Activated CD8-positive, alpha-beta memory T cell treated with anti-CD3 and anti-CD28 coated beads, Interleukin-2, amount 50 U/mL, for 1 hour (primary cell): Measurements from ENCODE around the gene KLK1.
"Not testable (repeated sequence)": the region's sequence is repeated elsewhere in the genome, so short reads cannot be mapped to it uniquely, and the experiment has no call there.

Experiments used
- DNase-seq: peaks from one replicate; pipeline ENCODE4 v3.0.0-alpha.2; 2020; ENCODE audit errors: extremely low read depth

The KLK1 gene

DNA sequence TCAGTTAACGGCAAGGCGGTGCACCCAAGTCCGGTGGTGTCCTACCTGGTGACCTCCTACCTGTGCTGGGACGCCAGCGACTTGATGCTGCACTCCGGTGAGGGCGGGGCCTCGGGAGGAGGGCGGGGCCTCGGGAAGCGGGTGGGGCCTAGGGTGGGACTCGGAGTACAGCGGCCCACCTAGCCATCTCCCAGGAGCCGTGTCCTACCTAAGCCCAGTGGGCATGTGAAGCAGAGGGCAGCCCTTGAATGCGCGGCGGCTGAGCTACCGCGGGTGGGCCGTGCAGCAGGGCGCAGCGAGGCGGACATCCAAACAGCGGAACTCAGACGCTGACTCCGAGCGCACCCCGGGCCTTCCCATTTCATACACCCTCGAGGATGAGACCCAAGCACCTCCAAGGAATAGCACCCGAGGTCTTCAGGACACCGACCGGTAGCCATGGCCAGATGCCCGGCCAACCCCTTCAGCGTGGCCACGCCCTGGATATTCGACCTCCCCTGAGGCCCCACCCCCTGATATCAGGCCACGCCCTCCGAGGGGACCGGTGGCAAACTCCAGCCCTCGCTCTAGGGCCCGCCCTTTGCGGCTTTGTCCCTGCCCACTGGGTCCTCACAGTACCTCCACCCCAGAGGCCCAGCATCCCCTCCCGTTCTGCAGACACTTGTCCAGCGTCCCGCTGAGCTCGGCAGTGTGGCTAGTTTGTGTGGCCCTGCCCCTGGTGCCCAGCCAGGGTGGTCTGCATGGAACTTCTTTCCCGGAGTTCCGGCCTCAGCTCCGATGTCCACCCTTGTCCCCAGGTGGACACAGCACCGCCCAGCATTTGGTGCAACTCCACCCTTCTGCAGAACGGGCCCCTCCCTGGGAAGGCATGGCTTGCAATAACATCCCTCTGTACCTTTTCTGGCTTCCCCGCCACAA, 5.4 kb downstream of the KLK1 start:
- no peak for DNase-seq

DNA sequence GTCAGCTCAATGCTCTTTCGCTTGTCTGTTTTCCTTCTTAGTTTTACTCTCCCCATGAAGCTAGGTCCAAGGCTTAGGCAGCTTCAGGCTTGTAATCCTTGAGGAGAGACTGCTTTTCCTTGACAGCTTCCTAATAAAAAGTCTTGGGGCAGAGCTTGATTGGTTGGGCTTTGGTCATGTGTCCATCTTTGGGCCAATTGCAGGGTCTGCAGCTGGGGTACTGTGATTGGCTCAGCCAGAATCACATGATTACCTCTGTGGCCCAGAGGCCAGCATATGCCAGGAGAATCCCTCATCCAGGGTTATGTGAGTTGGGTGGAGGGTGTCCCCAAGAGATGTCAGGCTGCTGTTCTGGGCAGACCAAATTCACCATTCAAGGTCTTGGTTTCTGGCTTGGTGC, 8.1 kb downstream of the KLK1 start:
- DNase-seq: no peak

DNA sequence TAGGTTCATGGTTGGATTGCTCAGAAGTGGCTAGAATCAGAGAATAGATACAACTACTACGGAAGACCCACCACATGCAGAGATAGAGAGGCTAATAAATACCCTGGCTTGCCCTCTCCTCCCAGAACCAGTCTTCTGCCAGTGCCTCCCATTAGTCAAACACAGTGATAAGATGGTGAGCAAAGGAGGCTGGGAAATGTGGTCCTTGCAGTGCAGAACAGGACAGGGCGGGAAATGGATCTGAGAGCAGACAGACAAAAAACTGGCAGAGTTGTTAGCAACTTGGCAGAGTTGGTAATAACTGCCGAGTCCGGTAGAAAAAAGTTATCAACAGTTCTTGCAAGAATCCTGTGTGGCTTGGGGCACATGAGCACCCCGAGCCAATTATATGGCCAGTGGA, 8.7 kb downstream of the KLK1 start:
- DNase-seq: no peak

DNA sequence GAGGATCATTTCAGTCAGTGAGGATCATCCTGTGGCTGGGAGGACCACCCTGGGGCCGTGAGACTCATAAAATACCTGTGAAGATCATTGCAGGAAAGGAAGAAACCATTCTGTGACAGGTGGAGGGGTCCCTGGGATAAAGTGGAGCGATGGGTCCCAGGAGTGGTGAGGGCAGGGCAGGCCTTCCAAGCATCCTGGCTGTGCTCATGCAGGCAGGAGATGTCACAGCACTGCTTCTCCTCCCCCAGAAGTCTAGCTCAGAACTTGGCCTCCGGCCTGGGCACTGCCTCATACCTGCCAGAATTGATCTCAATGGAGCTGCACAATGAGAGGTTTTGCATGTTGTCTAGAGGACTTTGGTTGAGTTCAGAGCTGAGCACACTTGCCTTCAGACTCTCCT, 11.1 kb downstream of the KLK1 start:
- DNase-seq: no peak

DNA sequence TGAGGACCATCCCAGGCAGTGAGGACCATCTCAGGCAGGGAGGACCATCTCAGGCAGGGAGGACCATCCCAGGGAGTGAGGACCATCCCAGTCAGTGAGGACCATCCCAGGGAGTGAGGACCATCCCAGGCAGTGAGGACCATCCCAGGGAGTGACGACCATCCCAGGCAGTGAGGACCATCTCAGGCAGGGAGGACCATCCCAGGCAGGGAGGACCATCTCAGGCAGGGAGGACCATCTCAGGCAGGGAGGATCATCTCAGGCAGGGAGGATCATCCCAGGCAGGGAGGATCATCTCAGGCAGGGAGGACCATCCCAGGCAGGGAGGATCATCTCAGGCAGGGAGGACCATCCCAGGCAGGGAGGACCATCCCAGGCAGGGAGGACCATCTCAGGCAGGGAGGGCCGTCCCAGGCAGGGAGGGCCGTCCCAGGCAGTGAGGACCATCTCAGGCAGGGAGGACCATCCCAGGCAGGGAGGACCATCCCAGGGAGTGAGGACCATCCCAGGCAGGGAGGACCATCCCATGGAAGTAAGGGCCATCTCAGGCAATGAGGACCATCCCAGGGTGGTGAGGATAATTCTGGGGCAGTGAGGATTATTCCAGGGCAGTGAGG, 11.9 kb downstream of the KLK1 start:
- DNase-seq: not testable (repeated sequence)

DNA sequence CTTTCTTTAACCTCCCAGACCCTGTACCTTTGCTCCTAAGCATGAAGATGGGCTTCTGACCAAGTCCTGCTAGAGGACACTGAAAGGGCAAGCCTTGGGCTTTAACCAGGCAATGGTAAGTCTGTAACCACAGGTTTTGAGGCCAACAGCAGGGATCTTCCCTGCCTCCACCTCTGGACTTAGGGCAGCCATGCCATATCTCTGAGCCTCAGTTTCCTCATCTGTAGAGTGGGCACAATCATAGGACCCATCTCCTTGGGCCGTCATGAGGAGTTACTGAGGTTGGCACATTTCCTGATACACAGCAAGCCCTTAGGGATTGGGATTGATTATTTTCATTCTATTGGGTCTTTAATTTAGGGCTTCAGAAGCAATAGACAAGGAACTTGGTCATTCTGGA, 14.7 kb downstream of the KLK1 start:
- no peak for DNase-seq

DNA sequence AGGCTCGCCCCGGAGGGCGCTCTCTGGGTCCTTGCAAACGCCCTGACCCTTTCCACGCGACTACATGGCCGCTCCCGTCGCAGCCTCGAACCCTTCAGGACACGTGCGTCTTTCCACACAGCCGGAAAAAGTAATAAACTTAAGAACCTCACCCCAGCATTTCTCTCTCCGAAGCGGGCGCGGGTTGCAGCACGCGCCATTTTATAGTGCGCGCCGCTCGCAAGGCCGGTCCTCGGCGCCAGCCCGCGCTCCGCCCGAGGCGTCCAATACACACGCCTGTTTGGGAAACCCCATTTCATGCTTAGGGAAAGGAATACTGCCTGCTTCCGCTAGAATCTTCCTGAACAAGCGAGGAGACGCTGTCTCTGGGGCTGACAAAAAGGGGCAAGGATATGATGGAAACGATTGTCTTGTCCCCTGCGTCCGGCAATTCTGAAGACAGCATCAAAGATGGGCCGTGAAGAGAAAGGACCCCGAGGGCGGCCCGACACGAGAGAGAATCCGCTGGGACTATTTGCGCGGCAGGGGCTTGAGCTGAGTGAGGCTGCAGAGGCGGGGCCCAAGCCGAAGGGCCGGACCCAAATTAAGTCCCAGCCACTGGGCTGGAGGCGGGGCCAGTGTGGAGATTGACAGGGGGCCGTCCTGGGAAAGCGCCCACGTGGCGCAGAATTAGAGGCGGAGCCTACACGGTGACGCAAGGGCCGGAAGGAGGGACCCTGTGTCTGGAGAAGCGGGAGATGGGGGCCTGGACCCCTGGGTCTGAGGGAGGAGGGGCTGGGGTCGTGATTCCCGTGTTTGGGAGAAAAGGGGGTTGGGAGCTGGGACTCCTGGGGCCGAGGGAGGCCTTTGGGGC, 18.9 kb downstream of the KLK1 start:
- DNase-seq: peak; percentile 93

DNA sequence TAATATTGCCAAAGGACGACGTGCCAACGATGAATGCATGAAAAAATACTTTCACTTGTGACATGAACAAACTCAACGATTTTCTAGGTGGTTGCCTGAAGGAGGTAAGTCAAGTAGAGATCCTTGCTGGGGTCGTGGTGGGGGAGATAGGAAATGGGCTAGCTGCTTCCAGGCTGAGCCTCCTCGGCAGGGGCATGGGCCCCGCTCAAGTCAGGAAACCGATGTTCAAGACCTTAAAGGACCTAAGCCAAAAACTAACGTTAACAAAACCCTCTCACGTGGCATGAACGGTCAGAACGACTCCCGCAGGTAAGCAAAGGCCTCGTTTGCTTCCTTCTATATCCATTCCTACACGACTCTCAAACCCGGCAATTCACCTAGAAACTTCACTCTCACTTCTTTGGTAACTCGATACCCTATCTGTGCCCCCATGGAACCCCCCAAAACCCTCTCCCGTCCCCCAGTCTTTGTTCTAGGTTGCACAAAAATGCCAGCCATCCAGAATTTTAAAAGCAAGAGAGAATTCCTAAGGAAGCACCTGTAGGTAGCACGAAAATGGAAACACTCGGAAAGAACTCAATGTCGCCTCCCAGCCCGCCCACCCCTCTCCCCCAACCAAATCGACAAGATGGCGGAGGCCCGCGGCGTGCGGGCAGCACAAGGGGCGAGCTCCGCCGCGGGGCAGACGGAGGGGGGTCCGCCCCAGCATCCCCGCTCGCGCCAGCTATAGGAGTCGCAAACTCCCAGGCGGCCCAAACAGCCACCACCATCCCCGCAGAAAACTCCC, 19.8 kb downstream of the KLK1 start:
- no peak for DNase-seq

DNA sequence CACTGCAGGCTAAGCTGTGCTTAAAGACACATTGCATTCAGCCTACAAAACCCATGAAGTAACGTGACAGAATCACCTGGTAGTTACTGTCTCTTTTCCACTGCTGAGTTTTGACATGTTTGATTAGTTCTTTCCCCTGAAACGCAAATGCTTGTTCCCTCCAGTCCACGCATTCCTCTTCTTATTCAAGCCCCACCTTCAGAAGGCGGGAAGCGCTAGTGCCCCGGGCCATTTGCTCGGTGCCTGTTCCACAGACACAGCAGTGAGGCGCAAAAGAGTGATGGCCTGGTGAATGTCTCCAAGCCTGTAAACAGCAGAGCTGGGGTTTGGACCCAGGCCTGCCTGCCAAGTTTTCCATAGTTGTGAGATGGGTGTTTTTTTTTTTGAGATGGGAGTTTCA, 22.5 kb downstream of the KLK1 start:
- DNase-seq: no peak

DNA sequence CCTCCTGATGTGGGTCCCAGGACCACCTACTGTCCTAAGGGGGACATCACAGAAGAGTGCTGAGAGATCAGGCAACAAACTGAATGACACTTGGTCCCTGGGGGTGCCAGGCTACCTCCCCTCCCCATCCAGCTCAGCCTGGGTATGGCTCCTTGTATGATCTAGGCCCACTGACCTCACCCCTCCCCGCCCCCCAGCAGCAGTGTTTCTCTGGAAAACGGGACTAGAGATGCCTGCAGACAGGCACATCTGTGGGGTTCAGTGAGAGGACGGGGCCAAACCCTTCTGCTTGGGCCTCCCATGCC, 24.1 kb downstream of the KLK1 start:
- DNase-seq: no peak

DNA sequence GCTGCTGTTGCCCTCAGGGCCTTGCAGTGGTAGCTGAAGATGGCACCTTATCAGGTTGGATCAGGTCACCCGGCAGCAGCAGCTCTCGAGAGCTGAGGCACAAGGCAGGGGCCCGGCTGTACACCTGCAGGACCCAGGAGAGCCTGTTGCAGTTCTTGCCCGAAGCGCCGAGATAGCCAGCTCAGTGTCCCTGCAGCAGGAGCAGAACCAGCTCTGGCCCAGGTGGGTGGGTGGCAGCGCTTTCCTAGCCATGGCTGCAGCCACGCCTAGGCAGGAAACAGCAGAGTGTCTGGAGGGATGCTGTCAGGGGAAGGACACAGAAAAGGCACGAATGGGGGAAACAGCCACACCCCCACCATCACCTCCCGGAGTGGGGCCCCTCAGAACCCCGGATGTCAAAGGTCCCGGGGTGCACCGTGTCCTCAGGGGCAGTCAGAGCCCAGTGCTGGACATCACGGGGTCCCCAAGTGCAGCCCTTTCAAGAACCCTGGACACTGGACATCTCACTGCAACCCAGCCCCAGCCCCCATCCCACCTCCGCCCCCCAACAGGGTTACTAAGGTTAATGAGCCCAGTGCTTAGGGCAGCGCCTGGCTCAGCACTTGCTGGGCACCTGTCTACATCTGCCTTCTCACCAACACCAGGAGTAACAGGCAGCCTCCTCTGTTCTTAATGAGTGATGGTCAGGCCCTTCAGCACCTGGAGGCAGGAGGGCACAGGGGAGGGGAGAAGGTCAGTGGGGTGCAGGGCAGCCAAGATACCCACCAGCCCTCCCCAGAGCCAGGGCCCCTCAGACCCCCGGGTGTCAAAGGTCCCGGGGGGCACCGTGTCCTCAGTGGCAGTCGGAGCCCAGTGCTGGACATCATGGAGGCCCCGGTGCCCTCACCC, 24.7 kb downstream of the KLK1 start:
- DNase-seq: no peak

DNA sequence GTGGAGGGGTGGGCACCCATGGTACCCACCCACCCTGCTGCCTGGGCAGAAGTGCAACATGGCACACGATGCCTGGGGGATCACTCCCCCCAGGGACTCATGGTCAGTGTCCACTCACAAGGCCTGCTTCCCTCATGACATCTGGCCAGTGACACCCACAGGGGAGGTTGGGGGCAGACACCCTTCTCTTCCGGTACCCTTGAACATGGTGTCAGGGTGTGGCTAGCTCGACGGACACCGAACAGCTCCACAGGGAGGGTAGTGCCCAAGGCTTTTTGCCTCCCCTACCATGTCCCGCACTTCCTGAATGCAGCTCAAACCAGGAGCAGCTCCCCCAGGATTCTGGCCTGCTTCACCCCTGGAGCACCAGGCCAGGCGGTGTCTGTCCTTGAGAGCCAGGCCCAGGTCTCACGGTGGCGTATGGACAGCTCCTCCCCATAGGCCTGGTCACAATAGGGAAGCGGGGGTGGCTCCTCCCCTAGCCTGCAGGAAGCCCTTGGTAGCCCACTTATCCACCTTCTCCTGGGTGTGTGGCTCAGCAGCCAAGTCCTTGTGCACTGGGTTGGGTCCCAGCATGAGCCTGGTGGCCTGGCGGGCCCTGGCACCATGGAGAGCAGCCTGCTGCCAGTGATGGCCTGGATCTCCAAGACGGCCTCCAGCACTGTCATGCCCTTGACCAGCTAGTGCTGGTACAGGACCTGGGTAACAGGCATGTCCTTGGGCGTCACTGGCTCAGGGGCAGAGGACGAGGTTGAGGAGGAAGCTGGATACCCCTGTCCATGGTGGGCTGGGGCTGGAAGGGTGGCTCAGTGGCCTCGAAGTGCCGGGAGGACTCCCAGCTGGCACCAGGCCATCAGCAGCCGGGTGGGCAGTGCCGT, 25.6 kb downstream of the KLK1 start:
- DNase-seq: no peak

DNA sequence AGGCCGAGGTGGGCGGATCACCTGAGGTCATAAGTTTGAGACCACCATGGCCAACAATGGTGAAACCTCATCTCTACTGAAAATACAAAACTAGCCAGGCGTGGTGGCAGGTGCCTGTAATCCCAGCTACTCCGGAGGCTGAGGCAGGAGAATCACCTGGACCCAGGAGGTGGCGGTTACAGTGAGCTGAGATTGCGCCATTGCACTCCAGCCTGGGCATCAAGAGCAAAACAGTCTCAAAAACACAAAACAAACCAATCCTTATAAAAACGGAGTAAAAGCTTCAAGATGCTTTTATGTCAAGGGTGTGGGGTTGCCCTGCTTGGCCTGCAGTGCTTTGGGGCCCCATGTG, 26.2 kb downstream of the KLK1 start:
- DNase-seq: no peak

DNA sequence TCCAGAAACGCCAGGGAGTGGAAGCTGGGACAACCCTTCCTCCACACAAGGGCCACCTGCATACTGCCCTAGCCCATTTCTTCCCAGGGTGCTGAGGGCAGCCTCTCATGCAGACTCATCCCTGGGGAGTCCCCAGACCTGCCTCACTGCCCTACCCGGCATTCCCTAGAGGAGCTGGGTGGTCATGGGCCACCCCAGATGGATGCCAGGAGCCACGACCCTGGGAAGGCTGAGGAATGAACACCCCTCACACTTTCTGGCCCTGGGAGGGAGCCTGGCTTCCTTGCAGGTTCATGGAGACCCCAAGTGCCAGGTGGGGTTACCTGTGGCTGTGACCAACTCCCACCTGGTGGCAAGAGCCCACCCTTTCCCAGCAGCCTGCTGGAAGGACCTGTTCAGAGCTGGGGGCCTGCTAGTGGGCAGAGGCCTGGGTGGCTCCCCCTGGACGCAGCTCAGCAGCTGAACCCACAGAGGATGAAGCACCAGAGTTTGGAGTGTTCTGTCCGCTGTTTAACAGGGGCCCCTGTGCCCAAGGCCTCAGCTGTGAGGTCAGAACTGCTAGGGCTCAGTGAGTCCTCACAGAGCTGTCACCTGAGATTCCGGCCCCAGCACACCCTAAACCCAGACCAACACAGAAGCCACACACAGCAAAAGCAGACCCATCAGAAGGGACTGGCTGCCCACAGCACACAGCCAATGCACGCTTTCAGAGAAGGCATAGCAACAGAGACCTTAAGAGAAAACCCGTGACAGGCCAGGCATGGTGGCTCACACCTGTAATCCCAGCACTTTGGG, 26.8 kb downstream of the KLK1 start:
- no peak for DNase-seq

DNA sequence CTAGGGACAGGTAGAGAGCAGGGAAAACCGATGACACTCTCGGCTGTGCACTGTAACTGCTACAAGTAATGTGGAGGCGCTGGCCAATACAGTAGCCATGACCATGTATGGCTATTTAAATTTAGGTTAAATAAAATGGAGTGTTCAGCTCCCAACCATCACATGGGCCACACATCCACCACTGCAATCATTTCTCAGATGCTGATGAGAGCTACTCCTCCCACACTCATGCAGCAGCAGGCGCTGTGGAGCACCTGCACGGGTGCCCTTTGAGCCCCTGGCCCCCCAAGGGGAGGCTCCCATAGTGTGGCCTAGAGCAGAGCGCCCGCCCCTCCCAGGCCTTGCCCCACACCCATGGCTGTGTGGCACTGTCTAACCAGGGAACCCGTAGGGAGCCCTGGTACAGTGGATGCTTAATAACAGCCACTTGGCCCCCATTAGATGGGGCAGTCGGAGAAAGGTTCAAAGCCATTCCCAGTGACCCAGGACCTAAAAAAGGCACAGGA, 27.4 kb downstream of the KLK1 start:
- no peak for DNase-seq

DNA sequence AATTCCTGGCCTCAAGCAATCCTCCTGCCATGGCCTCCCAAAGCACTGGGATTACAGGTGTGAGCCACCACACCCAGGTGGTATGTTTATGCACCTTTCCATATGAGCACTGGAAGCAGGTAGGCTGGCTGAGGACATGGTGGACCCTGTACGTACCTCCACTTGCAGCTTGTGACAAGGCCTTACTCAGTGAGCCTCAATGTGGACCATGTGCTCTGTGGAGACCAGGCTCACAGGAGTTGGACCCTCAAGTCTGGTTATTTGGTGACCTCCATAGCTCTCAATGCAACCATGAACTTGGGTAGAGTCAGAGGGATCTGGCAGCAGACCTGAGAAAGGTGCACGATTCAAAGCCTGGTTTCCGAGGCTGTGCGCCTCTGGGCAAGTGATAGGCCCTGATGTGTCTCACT, 27.9 kb downstream of the KLK1 start:
- no peak for DNase-seq

DNA sequence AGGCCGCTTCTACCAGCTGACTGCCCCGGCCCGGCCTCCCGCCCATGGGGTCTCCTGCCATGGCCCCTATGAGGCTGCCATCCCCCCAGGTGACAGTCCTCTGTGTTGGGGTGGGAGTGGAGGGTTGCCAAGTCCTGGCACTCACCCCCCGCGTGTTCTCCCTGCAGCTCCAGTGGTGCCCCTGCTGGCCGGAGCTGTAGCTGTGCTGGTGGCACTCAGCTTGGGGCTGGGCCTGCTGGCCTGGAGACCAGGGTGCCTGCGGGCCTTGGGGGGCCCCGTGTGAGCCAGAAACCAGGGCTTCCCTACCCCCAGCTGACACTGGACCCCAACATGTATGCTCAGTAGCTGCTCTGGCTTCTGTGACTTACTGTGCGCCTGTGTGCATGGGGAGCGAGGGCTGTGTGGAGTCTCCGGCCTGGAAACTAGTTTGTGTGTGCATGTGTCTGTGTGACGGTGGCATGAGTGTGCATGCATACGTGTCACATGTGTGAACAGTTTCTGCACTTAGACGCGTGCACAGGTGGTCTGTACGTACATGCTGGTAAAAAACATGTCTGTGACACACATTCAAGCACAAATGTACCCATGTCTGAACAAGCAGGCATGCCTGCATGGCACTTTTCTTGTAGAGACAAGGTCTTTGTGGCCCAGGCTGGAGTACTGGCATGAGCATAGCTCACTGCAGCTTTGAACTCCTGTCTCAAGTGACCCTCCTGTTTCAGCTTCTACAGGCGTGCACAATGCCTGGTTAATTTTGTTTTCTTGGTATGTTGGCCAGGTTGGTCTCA, 28.5 kb downstream of the KLK1 start:
- no peak for DNase-seq
